Measurements from ENCODE around the gene DNAJB6. TPM values are rescaled to one million over a fixed set of nuclear protein-coding genes. Genes with fewer than 3 reads are reported as not detected.
A peak's percentile ranks its signal among the peaks of the same experiment; 100 is the strongest.
"Not testable (repeated sequence)": the region's sequence is repeated elsewhere in the genome, so short reads cannot be mapped to it uniquely, and the experiment has no call there.

DNAJB6 gene
- total RNA-seq, 1 experiment from 2014 or later: 151 TPM

GRCh38 chr7:157323401-157323800 lies 13.4 kb upstream of the DNAJB6 start:
- DNase-seq (ENCODE audit: low read depth): no peak

GRCh38 chr7:157329447-157329846 lies 7.4 kb upstream of the DNAJB6 start:
- DNase-seq (ENCODE audit: low read depth): no peak

GRCh38 chr7:157330567-157330966 lies 6.2 kb upstream of the DNAJB6 start:
- not testable (repeated sequence) for DNase-seq (ENCODE audit: low read depth)

- DNase-seq (ENCODE audit: low read depth): not testable (repeated sequence)
These were observed 5.8 kb upstream of the DNAJB6 start for GRCh38 chr7:157331049-157331448.

- DNase-seq (ENCODE audit: low read depth): no peak
These were observed 1.6 kb upstream of the DNAJB6 start for GRCh38 chr7:157335236-157335635.

GRCh38 chr7:157335991-157336382 lies 817 bp upstream of the DNAJB6 start:
- DNase-seq (ENCODE audit: low read depth): no peak

GRCh38 chr7:157337316-157338149 lies 729 bp downstream of the DNAJB6 start:
- peak; percentile 52 for DNase-seq (ENCODE audit: low read depth)

- peak; percentile 75 for DNase-seq (ENCODE audit: low read depth)
These were observed 3.2 kb downstream of the DNAJB6 start for GRCh38 chr7:157339777-157340677.

GRCh38 chr7:157347217-157347904 lies 10.6 kb downstream of the DNAJB6 start:
- DNase-seq (ENCODE audit: low read depth): peak; percentile 78

GRCh38 chr7:157348548-157348947 lies 11.7 kb downstream of the DNAJB6 start:
- DNase-seq (ENCODE audit: low read depth): no peak

GRCh38 chr7:157352516-157352915 lies 15.7 kb downstream of the DNAJB6 start:
- no peak for DNase-seq (ENCODE audit: low read depth)

GRCh38 chr7:157355784-157356511 lies 19.1 kb downstream of the DNAJB6 start:
- DNase-seq (ENCODE audit: low read depth): peak; percentile 58

GRCh38 chr7:157357129-157358040 lies 20.6 kb downstream of the DNAJB6 start:
- DNase-seq (ENCODE audit: low read depth): no peak

GRCh38 chr7:157358041-157358752 lies 21.4 kb downstream of the DNAJB6 start:
- DNase-seq (ENCODE audit: low read depth): peak; percentile 22

GRCh38 chr7:157358753-157359096 lies 21.9 kb downstream of the DNAJB6 start:
- DNase-seq (ENCODE audit: low read depth): no peak

GRCh38 chr7:157359581-157359980 lies 22.8 kb downstream of the DNAJB6 start:
- DNase-seq (ENCODE audit: low read depth): no peak

GRCh38 chr7:157360483-157361025 lies 23.8 kb downstream of the DNAJB6 start:
- peak; percentile 17 for DNase-seq (ENCODE audit: low read depth)

GRCh38 chr7:157361537-157361936 lies 24.7 kb downstream of the DNAJB6 start:
- DNase-seq (ENCODE audit: low read depth): no peak

GRCh38 chr7:157362729-157363128 lies 25.9 kb downstream of the DNAJB6 start:
- DNase-seq (ENCODE audit: low read depth): no peak
